ENCODE data around the gene LITAFD.
A peak's percentile ranks its signal among the peaks of the same experiment; 100 is the strongest.

LITAFD gene

DNA sequence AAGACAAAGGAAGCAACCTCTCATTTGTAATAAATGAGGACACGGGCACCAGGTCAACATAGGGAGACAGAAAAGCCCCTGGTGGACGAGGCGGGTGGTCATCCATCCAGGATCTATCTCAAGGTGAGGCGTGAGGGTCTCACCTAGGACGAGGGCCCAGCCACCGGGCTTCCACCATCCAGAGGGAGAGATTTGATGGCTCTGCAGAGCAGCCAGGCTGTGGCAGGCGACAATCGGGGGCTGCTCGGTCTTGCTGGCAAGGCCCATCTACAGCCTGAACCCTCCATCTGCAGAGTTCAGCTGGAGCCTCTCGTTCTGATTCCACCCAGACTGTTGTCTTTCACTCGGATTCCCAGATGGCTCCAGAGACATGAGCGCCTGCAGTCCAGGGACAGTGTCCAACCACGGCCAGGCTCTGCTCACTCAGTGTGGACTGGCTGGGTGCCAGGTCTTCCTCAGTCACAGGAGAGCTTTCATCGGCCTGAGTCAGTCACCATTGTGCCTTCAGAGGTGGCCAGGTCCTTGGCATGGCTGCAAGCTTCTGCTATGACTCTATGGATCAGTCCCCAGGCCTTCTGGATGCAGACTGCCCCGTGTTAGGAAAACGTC is 5.9 kb downstream of the LITAFD start:
- Histone ChIP-seq H3K27me3 (no peaks in the 10 kb centered on the region), H3K4me1 (peaks cover 22% of the 10 kb centered on the region), H3K9me3 (no peaks in the 10 kb centered on the region), H3K36me3 (peaks cover 41% of the 10 kb centered on the region), H3K4me3 (ENCODE audit: low read depth, low read length) (no peak overlapping the region)
- peak; percentile 94 for DNase-seq
- TF ChIP-seq, protein P1, sequence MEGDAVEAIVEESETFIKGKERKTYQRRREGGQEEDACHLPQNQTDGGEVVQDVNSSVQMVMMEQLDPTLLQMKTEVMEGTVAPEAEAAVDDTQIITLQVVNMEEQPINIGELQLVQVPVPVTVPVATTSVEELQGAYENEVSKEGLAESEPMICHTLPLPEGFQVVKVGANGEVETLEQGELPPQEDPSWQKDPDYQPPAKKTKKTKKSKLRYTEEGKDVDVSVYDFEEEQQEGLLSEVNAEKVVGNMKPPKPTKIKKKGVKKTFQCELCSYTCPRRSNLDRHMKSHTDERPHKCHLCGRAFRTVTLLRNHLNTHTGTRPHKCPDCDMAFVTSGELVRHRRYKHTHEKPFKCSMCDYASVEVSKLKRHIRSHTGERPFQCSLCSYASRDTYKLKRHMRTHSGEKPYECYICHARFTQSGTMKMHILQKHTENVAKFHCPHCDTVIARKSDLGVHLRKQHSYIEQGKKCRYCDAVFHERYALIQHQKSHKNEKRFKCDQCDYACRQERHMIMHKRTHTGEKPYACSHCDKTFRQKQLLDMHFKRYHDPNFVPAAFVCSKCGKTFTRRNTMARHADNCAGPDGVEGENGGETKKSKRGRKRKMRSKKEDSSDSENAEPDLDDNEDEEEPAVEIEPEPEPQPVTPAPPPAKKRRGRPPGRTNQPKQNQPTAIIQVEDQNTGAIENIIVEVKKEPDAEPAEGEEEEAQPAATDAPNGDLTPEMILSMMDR (IDR thresholded peaks at IDR 0.05; ENCODE audit: low read depth, low read length) = no peak

DNA sequence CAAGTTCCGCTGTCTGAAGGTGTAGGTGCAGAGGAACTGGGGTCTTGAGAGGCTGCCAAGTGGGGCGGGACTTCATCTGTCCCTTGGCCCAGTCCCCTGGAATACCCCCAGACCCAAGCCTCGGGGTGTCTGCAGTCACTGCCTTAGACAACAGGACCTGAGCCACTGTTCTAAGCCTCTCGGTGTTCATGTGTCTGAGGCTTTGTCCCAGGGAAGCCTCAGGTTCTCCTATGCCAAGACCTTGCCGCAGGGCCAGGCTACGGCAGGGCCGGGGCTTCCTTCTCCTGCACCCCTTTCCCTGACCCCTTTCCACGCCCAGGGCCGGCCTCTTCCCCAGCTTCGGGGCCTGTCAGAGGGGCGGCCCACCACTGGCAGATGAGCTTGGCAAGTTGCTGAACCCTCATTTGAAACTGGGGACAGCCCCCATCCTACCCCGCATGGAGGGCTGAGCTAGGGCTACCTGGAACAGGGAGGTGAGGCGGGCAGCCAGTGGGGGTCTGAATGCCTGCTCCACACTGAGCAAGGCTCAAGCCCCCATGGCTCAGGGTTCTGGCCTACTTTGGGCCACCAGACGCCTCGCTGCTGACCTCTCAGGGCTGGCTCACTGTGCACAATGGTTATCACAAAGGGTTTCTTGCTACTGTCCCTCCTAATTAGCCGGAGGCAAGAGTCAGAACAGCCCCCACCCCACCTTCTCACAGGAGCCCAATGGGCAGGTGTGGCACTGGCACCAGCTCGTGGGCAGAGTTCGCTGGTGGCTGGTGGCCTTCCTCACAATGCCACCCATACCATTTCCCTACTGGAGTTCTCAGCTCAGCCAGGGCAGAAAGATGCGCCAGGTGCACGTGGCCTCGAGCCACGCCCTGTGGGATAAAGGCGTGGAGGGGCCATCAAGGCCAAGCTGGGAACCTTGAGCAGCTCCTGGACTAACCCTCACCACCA is 7.1 kb downstream of the LITAFD start:
- H3K4me1 ChIP-seq = peaks cover 34% of the 10 kb centered on the region
- H3K36me3 ChIP-seq = peaks cover 52% of the 10 kb centered on the region
- DNase-seq = no peak
- H3K27me3 ChIP-seq = no peaks in the 10 kb centered on the region
- H3K4me3 ChIP-seq (ENCODE audit: low read depth, low read length) = no peak overlapping the region
- H3K9me3 ChIP-seq = no peaks in the 10 kb centered on the region
- TF ChIP-seq, protein P1 (IDR thresholded peaks at IDR 0.05; ENCODE audit: low read depth, low read length) = no peak

DNA sequence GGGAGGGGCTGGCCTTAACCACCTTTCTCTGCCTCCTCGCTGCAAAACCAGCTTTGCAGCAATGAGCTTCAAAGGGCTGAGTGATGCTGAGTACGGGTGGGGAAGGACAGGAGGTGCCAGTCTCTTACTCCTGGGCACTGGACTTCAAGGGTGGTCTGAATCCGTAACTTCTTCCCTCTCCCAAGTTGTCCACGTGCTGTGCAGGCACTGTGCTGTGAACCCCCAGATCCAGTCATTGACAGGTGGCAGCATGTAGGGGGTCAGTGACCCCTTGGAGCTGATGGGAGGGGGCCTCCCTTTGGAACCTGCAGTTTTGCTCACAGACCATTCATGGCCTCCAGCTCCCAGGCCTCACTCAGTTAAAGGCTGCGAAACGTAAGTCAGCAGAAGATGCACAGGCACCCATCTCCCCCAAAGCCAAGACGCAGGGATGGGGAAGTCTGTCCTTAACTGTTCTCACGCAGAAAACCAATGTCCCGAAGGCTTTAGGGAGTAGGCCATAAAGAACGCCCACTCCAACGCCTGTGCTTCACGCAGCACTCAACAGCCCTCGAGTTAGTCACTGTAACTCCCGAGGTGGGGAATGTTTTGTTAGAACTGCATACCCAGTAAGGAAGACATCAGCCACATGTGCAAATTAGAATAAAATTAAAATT is 7.9 kb downstream of the LITAFD start:
- TF ChIP-seq, protein P1 (IDR thresholded peaks at IDR 0.05; ENCODE audit: low read depth, low read length) = no peak
- DNase-seq = no peak
- H3K36me3 ChIP-seq = peaks cover 60% of the 10 kb centered on the region
- no peak overlapping the region for H3K4me3 ChIP-seq (ENCODE audit: low read depth, low read length)
- H3K27me3 ChIP-seq = no peaks in the 10 kb centered on the region
- no peaks in the 10 kb centered on the region for H3K9me3 ChIP-seq
- H3K4me1 ChIP-seq = peaks cover 34% of the 10 kb centered on the region

DNA sequence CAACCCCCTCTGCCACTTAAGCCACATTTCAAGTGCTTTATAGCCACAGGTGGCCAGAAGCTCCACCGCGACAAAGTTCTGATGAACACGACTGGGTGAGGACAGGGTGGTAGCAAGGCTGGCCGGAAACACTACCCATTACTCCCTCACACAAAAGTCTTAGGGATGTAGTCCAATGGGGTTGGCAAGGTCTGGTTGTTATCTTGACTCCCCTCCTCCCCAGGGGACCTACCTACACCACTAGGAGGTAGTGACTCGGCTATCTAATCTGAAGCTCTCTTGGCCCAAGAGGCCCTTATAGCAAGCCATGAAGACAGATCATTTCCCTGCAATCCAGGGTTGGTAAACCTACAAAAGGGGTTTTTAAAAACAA is 8.4 kb downstream of the LITAFD start:
- Histone ChIP-seq H3K36me3 (peaks cover 65% of the 10 kb centered on the region), H3K27me3 (no peaks in the 10 kb centered on the region)

DNA sequence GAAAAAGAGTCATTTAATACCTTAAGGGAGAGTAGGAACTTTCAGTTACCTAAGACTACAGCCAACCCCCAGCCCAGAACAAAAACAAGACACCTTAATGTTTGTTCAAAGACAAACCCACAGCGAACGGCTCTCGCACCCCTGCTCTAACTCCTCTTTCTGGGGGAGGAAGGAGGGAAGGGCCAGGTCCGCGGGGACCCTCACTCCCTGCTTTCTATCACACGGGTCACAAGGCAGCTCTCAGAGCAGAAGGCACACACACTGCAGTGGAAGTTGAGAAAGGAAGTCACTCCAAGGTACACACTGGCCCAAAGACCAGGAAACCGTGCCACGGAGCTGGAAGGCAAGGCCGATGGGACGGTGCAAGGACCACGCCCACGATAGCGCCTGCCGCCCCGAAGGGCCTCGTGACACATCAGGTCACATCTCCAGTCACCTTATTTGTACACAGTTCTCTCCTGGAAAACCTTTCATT is 10.0 kb downstream of the LITAFD start:
- Histone ChIP-seq H3K4me3 (ENCODE audit: low read depth, low read length) (no peak overlapping the region), H3K27me3 (no peaks in the 10 kb centered on the region), H3K36me3 (peaks cover 74% of the 10 kb centered on the region), H3K4me1 (peaks cover 24% of the 10 kb centered on the region), H3K9me3 (no peaks in the 10 kb centered on the region)
- no peak for DNase-seq
- TF ChIP-seq, protein P1 (IDR thresholded peaks at IDR 0.05; ENCODE audit: low read depth, low read length) = no peak

More for the DNA sequence above, 8.4 kb downstream of the LITAFD start:
- Histone ChIP-seq H3K9me3 (no peaks in the 10 kb centered on the region), H3K4me3 (ENCODE audit: low read depth, low read length) (no peak overlapping the region), H3K4me1 (peaks cover 34% of the 10 kb centered on the region)
- TF ChIP-seq, protein P1 (IDR thresholded peaks at IDR 0.05; ENCODE audit: low read depth, low read length) = no peak
- DNase-seq = no peak

Measured in BE2C (cell line).